HEK293 (cell line): ENCODE measurements around the gene HDAC7.

Experiments
- MYNN ChIP-seq: fragments of 450-650 bp; formaldehyde crosslinking; IDR thresholded peaks from 2 replicates; pipeline ENCODE4 v1.5.1; 2016; ENCODE audit warnings: missing biosample characterization, missing genetic modification characterization, borderline replicate concordance
- MZF1 ChIP-seq: fragments of 450-650 bp; formaldehyde crosslinking; IDR thresholded peaks from 2 replicates; pipeline ENCODE4 v1.5.1; 2017; ENCODE audit warnings: missing biosample characterization, missing genetic modification characterization, borderline replicate concordance
- REST ChIP-seq: fragments of 450-650 bp; formaldehyde crosslinking; IDR thresholded peaks from 2 replicates; pipeline ENCODE4 v1.5.1; 2016; ENCODE audit warnings: missing biosample characterization, missing genetic modification characterization
- SCRT2 ChIP-seq: fragments of 450-650 bp; formaldehyde crosslinking; IDR thresholded peaks from 2 replicates; pipeline ENCODE4 v1.5.1; 2016; ENCODE audit warnings: missing biosample characterization, missing genetic modification characterization
- SETDB1 ChIP-seq: IDR thresholded peaks from one replicate; pipeline ENCODE4 v1.6.1; 2017; ENCODE audit warnings: mild to moderate bottlenecking, low read length, moderate library complexity, mixed read lengths; ENCODE audit not compliant: insufficient read length
- SP2 ChIP-seq: fragments of 450-650 bp; formaldehyde crosslinking; IDR thresholded peaks from 2 replicates; pipeline ENCODE4 v1.5.1; 2016; ENCODE audit warnings: missing biosample characterization, missing genetic modification characterization
- SP7 ChIP-seq: fragments of 450-650 bp; formaldehyde crosslinking; IDR thresholded peaks from 2 replicates; pipeline ENCODE4 v1.5.1; 2016; ENCODE audit warnings: missing biosample characterization, missing genetic modification characterization
- ZBTB11 ChIP-seq: fragments of 450-650 bp; formaldehyde crosslinking; conservative IDR thresholded peaks from 2 replicates; pipeline ENCODE4 v1.5.1; 2016; ENCODE audit warnings: low read depth, missing biosample characterization, missing genetic modification characterization
- ZNF292 ChIP-seq: fragments of 450-650 bp; formaldehyde crosslinking; IDR thresholded peaks from 2 replicates; pipeline ENCODE4 v1.5.1; 2016; ENCODE audit warnings: low read depth, missing biosample characterization, missing genetic modification characterization, borderline replicate concordance
- ZNF416 ChIP-seq: fragments of 450-650 bp; formaldehyde crosslinking; IDR thresholded peaks from 2 replicates; pipeline ENCODE4 v1.5.1; 2016; ENCODE audit warnings: missing biosample characterization, missing genetic modification characterization
- TF ChIP-seq, protein P1 (sequence below): fragments of 450-650 bp; formaldehyde crosslinking; IDR thresholded peaks from 2 replicates; pipeline ENCODE4 v1.5.1; 2016; ENCODE audit warnings: missing biosample characterization, missing genetic modification characterization
- TF ChIP-seq, protein P2 (sequence below): fragments of 450-650 bp; formaldehyde crosslinking; IDR thresholded peaks from 2 replicates; pipeline ENCODE4 v1.5.1; 2016; ENCODE audit warnings: missing biosample characterization, missing genetic modification characterization

- TF ChIP-seq, protein P1, sequence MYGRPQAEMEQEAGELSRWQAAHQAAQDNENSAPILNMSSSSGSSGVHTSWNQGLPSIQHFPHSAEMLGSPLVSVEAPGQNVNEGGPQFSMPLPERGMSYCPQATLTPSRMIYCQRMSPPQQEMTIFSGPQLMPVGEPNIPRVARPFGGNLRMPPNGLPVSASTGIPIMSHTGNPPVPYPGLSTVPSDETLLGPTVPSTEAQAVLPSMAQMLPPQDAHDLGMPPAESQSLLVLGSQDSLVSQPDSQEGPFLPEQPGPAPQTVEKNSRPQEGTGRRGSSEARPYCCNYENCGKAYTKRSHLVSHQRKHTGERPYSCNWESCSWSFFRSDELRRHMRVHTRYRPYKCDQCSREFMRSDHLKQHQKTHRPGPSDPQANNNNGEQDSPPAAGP (tag by site-specific recombination): no peak
- TF ChIP-seq ZBTB11 (tag by site-specific recombination): no peak
- TF ChIP-seq, protein P2, sequence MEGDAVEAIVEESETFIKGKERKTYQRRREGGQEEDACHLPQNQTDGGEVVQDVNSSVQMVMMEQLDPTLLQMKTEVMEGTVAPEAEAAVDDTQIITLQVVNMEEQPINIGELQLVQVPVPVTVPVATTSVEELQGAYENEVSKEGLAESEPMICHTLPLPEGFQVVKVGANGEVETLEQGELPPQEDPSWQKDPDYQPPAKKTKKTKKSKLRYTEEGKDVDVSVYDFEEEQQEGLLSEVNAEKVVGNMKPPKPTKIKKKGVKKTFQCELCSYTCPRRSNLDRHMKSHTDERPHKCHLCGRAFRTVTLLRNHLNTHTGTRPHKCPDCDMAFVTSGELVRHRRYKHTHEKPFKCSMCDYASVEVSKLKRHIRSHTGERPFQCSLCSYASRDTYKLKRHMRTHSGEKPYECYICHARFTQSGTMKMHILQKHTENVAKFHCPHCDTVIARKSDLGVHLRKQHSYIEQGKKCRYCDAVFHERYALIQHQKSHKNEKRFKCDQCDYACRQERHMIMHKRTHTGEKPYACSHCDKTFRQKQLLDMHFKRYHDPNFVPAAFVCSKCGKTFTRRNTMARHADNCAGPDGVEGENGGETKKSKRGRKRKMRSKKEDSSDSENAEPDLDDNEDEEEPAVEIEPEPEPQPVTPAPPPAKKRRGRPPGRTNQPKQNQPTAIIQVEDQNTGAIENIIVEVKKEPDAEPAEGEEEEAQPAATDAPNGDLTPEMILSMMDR (tag by site-specific recombination): no peak
- no peak for TF ChIP-seq REST (tag by site-specific recombination)
- TF ChIP-seq ZNF416: no peak
- TF ChIP-seq SCRT2 (tag by site-specific recombination): no peak
- no peak for TF ChIP-seq MYNN (tag by site-specific recombination)
- no peak for TF ChIP-seq ZNF292 (tag by site-specific recombination)
- TF ChIP-seq SETDB1: no peak
- no peak for TF ChIP-seq SP7 (tag by site-specific recombination)
- TF ChIP-seq MZF1 (tag by site-specific recombination): no peak
- no peak for TF ChIP-seq SP2
Measured at GRCh38 chr12:47785036-47785886, 34.4 kb downstream of the HDAC7 start.
